HG03442 (cell line): ENCODE data around the gene TEX22.

Source experiments
- ATAC-seq: cut with Tn5 transposase; IDR thresholded peaks from one replicate; pipeline ENCODE4 v1.9.1; 2021; ENCODE audit warnings: mild to moderate bottlenecking, moderate library complexity; ENCODE audit not compliant: unreplicated experiment

The TEX22 gene

DNA sequence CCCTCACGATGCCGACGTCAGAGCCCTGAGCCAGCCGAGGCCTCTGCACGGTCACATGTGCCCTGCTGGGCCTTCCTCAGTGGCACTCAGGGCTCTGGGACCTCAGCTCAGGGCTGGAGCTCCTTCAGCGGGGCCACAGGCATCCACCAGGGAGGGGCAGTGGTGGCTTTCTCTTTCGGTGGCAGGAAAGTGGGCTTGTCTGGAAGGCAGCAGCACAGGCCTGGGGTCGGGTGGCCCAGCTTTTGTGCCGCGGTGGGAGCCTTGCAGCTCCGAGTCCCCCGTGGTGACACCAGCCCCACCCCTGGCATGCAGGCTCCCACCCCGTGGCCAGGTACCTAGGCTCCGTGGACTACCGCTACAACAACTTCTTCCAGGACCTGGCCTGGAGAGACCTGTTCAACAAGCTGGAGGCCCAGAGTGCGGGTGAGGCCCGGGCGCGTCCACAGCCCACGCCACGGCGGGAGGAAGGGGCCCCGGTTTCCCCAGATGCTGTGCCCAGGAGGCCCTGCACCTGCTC is 14.2 kb upstream of the TEX22 start:
- no peak for ATAC-seq

DNA sequence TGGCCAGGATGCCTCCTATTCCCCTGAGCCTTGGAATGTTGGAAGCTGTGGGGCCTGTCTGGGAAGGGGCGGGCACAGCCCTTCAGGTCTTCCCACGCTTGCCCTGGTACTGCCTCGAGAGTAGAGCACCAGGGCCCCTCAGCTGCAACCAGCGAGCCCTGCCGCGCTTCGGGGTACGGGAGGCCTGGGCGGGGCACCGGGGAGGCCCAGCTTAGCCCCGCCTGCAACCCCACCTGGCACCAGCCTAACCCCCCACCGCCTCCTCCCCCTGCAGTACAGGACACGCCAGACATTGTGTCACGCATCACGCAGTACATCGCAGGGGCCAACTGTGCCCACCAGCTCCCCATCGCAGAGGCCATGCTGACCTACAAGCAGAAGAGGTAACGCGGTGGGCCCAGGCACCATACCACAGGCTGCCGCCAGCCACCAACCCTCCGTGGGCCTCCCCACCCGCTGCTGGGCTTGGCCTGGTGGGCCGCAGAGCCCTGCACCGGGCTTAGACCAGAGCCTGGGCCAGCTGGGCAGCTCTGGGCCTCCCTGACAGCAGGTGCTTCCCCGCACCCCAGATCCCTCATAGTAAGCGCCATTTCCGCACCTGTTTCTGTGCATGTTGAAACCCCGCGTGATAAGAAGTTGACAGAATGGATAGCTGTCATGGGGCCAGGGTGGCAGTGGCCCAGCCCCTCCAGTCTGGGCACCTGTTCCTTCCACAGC is 13.6 kb upstream of the TEX22 start:
- ATAC-seq = no peak

DNA sequence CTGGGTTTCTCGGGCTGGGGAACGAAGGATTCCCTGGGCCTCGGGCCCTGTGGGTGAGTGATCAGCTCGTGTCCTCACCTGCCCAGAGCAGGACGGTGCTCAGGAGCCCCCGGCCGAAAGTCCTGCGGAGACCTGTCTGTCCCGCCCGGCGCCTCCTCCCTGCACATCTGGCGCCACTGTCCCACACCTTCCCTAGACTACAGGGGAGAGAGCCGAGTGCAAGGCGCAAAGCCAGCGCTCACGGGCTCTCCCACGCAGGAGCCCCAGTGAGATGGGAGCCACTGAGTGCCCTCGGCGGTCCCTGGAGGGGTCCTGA is 13.1 kb upstream of the TEX22 start:
- no peak for ATAC-seq

DNA sequence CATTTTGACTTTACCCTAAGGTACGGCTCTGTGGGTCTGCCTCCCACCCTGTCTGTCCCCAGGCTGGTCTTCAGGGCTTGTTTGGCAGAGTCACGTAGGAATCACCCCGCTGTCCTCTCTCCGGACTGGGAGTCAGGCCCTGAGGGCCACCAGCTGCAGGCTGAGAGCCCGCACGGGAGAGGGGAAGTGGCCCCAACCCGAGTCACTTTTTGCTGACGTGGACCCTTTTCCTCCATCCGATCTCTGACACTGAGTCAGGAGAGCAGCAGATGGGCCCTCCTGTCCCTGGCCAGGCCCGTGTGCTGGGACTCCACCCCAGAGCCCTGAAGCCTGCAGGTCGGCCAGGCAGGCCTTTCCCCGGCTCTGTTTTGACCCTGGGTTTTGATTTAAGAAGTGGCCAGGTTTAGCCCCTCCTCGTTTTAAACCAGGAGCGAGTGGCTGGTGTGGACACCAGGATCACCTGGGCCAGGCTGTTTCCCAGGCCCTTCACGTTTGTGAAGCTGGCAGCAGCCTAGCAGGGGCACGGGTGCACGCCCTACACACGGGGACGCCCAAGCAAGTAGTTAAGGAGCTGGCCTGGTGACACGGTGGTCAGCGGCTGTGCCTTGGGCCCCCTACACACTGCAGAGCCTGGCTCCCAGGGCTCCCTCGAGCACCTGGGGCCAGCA is 12.5 kb upstream of the TEX22 start:
- no peak for ATAC-seq

DNA sequence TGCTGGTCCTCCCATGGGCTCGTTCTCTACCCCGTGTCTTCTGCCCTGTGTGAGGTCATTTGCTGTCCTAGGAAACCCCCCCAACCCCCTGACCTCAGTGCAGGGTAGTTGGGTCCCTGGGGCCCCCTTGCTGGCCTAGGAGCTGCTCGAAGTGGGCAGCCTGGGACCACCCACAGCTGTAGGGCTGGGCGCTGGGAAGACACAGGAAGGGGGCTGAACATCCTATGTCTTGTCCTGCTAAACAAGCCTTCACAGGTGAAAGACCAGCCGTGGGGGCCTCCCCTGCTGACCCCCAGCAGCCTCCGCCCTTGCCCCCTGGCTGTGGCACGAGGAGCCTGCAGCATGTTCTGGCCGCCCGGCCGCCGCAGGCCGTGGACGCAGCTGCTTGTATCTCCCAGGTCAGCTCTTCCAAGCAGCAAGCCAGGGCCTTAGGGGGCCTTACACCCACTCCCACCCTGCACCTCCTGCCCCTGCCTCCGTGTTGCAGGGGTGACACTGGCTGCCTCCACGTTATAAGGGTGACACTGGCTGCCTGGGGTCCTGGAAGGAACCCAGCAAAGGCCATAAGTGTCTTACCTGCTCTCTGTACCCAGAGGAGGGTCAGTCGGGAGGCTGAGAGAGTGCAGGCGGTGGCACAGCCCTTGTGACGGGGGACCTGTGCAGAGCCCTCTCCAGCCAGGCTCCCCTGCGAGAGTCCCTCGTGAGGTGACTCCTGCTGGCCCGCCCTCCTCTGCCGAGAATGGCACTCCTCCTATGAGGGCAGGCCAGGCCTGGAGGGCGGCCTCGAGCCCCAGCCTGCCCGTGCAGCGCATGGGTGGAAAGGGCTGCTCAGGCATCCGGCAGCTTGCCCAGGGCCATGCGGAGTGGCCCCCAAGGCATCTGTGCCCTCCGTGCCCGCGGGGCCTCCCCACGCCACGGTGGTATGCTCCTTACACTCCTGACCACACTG is 11.5 kb upstream of the TEX22 start:
- ATAC-seq = no peak

DNA sequence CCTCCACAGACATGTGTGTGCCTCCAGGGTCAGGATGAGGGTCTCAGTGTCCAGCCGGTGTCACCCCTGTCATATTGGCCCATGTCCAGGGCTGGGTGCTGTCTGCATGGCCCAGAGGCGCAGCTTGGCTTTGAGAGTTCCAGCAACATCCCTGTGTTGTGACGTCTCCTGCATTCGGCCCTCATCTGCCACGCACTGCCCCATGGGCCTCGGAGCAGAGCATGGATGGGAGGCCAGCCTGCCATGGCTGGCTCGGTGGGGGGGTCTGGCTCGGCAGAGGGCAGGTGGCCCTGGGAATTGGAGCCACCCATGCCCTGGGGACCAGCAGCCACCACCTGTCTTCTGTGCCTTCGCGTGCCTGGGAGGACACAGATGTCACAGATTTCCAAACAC is 10.8 kb upstream of the TEX22 start:
- no peak for ATAC-seq

DNA sequence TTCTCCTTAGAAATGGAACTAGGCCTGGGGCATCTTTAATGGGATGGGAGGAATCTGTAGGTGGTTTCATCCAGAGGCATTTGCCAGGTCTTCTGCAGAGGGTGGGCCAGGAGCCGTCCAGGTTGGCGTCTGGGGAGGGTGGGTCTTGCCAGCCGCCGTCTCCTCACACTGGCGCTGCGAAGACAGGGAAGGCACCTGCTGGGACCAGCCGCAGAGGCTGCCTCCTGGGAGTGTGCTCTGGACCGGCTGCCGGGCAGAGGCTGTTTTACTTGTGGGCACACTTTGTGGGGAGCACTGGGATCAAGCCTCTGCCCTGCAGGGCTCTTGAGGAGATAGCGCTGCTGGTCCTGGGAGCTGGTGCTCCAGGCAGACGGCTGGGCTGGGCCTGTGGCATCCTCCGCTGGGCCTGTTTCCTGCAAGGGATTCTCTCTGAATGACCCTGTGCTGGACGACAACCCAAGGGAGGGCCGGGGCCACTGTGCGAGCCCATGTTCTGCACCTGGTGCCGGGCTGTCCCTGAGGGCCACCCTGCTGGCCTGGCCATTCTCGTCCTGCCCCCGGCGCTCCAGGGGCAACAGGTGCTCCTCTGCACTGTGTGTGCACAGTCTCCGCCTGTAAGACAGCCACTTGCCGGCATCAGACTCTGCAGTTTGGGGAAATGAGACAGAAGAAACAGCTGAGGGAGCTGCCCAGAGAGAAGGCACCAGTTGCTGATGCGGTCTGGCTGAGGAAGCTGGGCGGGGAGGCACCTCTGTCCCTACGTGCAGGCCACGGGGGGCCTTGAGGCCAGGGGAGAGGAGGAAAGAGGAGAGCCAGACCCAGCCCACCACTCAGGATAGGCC is 10.0 kb upstream of the TEX22 start:
- ATAC-seq = no peak

DNA sequence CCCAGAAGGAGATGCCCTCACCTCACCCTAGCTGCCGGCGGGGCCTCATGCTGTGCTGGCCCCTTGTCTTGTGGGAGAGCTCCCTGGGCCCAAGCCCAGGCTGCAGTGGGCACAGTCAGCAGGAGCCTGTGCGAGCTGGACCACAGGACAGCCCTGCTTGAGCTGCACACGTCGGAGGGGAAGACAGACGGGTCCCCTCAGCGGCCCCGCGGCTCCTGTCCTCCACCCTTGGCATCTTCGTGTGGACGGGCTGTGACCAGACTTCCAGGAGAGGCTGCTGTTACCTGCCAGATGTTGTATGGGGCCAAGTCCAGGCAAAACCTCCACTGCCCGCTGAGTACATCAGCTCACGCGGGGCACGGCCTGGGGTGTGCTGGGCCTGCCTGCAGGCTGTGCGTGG is 9.4 kb upstream of the TEX22 start:
- ATAC-seq = no peak

DNA sequence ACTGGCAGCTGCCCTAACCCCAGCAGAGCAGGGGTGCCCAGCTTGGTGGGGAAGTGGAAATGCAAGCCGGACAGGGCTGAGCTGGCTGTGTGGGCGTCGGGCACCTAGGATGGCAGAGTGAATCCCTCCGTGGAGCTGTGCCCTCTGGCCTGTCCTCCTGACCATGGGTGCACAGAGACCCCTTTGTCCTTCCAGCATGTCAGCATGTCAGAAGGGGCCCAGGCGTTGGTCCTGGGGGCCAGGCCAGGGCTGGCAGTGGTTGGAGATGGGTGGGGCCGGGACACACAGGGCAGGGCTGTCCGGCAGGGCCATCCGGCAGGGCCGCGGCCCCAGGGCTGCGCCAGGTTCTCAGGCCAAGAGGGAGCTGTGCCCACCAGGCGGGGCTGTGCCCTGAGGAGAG is 8.8 kb upstream of the TEX22 start:
- ATAC-seq = no peak

DNA sequence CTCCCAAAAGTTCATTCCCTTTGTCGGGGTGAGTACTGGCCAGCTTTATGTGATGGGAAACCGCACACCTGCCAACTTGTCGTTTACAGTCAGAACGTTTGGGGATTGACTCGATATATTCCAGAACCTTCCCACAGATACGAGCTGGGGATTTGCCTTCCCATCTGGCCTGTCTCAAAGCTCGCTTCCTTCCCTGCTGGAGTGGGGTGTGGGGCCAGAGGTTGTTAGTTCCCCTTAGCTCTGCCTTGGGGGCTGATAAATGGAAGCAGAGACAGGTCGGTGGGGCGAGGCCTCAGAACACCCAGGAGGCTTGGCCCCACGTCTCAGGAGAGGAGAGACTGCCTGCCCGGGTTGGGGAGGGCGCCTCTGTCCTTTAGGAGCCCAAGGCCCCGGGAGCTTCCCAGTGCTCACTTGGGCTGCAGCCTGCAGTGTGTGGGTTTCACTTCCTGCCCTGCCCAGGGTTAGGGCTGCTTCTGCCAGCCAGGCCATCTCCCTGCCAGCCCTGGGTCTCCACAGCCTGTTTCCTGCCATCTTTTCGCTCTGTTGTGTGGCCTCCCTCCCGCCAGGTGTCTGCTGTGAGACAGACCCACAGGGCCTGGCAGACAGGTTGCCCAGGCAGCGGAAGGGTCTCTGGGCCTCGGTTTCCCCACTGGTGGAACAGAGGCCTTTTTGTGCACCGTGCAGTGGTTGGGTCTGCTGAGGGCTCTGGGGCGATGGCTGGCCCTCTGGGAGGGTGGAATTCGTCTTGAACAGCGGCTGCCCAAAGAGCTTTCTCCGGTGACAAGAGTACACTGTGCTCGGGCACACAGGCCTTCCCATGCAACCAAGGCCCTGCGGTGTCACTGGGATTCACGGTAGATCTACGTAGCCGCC is 8.1 kb upstream of the TEX22 start:
- no peak for ATAC-seq

DNA sequence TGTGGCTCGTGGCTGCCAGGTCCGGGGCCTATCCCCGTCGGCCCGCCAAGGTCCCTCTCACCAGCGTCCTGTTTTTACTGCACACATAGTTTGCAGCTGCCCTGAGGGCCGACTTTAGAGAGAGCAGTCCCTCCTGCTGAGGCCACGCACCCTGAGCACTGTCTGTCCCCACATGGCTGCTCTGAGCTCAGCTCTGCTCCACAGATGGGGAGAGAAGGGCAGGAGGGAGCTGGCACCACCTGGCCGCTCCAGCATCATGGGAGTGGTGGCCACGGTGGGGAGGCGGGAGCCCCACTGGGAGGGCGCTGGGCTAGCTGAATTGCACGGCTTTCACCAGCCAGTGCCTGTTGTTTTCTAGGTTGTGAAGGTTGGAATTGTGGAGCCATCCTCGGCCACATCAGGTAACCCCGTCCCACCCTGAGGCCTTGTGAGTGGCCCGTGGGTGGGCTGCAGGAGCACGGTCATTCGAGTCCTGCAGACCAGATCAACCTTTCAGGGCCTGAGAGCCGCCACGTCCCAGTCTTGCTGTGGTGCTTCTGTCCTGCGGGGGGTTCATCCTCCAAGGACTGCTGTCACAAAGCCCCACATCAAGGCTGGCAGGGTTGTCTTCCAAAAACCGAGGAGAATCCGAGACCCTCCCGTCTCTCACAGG is 7.4 kb upstream of the TEX22 start:
- ATAC-seq = no peak

DNA sequence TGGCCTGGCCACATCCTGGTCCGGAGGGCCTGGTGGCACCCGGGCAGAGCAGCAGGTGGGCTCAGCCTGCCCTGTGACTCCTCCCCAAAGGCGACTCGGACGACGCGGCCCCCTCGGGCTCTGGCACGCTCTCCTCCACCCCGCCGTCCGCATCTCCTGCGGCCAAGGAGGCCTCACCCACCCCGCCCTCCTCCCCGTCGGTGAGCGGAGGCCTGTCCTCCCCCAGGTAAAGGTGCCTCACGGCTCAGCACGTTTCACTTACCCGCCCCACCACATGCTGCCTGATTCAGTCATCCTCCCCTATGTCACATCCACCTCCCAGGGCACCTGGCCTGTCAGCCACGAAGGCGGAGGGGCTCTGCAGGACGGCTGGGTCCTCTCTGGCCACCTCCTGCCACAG is 6.8 kb upstream of the TEX22 start:
- ATAC-seq = no peak

DNA sequence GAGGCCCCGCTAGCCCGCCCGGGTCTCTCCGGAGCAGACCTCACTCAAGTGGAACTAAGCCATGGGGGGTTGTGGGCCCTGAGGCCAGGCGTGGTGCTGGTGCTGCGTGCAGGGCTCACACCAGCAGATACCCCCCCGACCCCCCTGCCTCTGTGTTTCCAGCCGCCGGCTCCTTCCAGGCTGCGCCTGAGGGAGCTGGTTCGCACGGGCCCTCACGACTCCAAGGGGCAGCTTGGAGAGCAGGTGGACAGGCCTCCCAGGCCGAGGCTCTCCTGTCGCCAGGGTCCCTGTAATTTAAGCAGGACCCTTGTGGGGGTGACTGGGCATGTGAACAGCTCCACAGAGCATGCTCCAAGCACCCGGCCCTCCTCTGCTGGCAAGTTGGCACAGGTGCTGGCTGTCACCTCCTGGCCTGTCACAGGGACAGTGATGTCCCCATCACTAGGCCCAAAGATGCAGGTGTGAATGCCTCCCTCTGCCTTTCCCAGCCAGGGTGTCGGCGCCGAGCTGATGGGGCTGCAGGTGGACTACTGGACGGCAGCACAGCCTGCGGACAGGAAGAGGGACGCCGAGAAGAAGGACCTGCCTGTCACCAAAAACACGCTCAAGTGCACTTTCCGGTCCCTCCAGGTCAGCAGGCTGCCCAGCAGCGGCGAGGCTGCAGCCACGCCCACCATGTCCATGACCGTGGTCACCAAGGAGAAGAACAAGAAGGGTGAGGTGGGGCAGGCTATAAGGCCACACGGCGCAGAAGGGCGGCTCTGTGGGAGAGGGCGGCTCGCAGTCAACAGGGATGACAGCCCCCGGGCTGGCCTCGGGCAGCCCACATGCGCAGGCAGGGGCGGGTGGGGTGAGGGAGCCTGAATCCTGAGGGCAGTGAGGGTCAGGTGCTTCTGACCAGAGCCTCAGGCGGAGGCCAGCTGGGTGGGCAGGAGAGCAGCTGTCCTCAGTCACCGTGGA is 5.9 kb upstream of the TEX22 start:
- ATAC-seq = no peak

DNA sequence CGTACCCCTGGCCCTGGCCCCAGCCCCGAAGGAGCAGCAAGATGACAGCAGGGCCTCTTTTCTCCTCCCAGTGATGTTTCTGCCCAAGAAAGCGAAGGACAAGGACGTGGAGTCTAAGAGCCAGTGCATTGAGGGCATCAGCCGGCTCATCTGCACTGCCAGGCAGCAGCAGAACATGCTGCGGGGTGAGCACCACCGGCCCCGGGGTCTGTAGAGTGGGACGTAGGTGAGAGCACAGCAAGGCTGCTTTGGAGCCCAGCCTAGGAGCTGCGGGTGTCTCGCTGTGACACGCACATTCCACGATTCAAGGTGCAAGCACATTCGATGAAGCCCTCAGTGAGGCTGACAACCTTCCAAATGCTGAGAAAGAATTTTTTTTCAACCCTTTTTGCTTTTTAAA is 5.2 kb upstream of the TEX22 start:
- ATAC-seq = no peak

DNA sequence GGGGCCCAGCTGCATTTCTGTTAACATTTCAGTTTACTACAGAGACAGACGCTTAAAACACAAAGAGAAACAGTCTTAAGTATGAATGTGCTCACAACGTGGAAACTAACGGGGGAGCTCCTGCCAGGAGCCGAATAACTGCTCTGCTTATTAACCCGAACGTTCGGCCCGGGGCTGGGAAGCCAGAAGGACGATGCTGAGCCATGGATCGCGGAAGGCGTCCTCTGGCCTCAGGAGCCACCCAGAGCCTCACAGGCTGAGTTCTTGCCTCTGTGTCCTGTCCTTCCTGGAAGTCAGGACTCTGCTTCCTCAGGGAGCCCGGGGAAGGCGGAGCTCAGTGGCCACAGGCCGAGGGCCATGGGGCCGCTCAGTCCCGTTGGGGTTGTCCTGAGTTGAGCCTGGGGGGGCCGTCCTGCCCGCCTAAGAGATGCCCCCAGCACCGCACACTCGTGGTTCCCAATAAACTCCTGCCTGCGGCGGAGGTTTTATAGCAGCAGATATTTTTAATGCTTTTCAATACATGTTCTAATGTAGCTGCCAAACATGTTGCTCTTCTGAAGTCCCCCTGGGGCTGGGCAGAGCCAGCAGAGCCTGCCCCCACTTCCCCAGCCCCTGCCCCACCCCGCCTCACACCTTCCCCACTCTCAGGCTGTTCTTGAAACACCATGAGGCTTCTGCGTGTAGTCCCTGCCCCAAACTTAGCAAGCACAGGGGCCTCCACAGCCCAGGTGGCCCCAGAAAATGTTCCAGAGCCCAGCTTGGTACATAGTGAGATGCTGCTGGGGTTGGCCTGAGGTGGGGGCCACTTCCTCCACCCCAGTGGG is 3.4 kb upstream of the TEX22 start:
- no peak for ATAC-seq

DNA sequence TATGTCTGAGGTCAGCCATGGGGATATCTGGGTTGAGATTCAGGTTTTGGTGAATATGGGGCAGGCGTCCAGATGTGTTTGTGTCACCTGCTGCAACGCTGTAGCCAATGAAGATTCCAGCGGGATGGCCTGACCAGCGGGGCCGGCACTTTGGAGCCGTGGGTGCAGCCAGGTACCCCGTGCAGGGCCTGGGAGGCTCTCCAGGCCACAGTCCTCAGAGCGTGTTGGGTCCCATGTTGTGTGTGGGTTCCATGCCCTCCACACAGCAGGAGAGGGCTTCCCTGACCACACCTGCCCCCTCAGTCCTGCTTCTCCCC is 2.8 kb upstream of the TEX22 start:
- ATAC-seq = no peak

DNA sequence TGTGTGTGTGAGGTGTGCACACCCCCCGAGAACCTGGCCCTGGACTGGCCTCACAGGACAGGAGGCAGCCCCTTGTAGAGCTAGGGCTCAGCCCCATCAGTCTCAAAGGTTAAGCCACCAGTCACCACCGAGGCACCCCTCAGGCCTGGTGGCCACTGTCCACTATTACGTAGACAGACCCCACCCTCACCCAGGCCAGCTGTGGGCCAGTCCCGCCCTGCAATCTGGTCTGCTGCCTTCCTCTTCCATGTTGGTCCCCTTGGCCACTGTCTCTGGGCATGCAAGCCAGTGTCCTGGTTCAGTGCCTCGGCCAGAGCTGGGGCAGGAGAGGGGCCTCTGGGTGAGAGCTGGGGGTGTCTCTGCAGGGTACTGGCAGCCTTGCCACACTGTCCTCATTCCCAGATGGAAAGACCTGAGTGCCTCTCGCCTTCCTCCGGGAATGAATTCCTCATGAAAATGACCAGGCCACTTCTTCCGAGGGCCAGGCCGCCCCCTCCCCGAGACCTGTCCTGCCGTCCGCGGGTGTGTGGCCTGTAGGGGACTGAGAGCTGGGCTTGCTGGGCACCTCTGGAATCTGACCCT is 897 bp upstream of the TEX22 start:
- ATAC-seq = no peak
